PC-3 (cell line): ENCODE results near the gene AGO4. TPM values are rescaled to one million over a fixed set of nuclear protein-coding genes. Genes with fewer than 3 reads are reported as not detected.

Experiments used
- ATAC-seq: fragments of 200-7000 bp; cut with Tn5 transposase; 2 replicates; pipeline ENCODE4 v1.9.1; 2020; ENCODE audit warnings: mild to moderate bottlenecking, moderate library complexity
- BruUV-seq: library from RNA; stranded (reverse); fragments of 400-500 nt; replicated peaks from 2 replicates; lab custom pipeline; 2021; lab: Mats Ljungman, UMichigan
- CTCF ChIA-PET: fragments of 300-600 bp; sonication (Branson Sonifier 250); formaldehyde crosslinking; loops from one replicate; lab custom pipeline; 2022; ENCODE audit warnings: antibody characterized with exemption; lab: Charles Lee
- POLR2A ChIA-PET: fragments of 300-600 bp; sonication (Branson Sonifier 250); formaldehyde crosslinking; loops from one replicate; lab custom pipeline; 2022; ENCODE audit warnings: antibody characterized with exemption; ENCODE audit not compliant: unreplicated experiment; lab: Charles Lee
- DNase-seq: peaks from one replicate; pipeline ENCODE4 v3.0.0-alpha.2; 2015
- H2AFZ ChIP-seq: fragments of 300-600 bp; sonication (generic); 2 replicates; pipeline ENCODE4 v1.6.0; 2016; ENCODE audit warnings: antibody characterized with exemption, low read length
- H3F3A ChIP-seq: fragments of 300-600 bp; sonication (generic); one replicate; pipeline ENCODE4 v1.6.0; 2017; ENCODE audit warnings: antibody characterized with exemption, low read length, control low read depth, mild to moderate bottlenecking; ENCODE audit not compliant: unreplicated experiment
- H3K27ac ChIP-seq: fragments of 300-600 bp; sonication (generic); 2 replicates; pipeline ENCODE4 v1.5.1; 2016; ENCODE audit warnings: mild to moderate bottlenecking, low read length
- H3K27me3 ChIP-seq: fragments of 300-600 bp; sonication (generic); 2 replicates; pipeline ENCODE4 v1.6.1; 2016; ENCODE audit warnings: low read length, mixed read lengths
- H3K36me3 ChIP-seq: fragments of 300-600 bp; sonication (generic); 2 replicates; pipeline ENCODE4 v1.6.1; 2016; ENCODE audit warnings: low read depth, mixed run types, low read length, mixed read lengths
- H3K4me1 ChIP-seq: fragments of 300-600 bp; sonication (generic); 2 replicates; pipeline ENCODE4 v1.5.1; 2016; ENCODE audit warnings: low read length; ENCODE audit not compliant: insufficient read depth
- H3K4me2 ChIP-seq: fragments of 300-600 bp; sonication (generic); 2 replicates; pipeline ENCODE4 v1.6.0; 2016; ENCODE audit warnings: low read length
- H3K4me3 ChIP-seq: fragments of 300-600 bp; sonication (generic); 2 replicates; pipeline ENCODE4 v1.5.1; 2016; ENCODE audit warnings: mild to moderate bottlenecking, low read length, mixed read lengths
- H3K79me2 ChIP-seq: fragments of 300-600 bp; sonication (generic); 2 replicates; pipeline ENCODE4 v1.6.1; 2017; ENCODE audit warnings: low read length, mixed read lengths
- H3K9ac ChIP-seq: fragments of 300-600 bp; sonication (generic); 2 replicates; pipeline ENCODE4 v1.6.0; 2016; ENCODE audit warnings: mild to moderate bottlenecking, low read length
- H3K9me2 ChIP-seq: fragments of 300-600 bp; sonication (generic); replicated peaks from 2 replicates; pipeline ENCODE4 v1.6.1; 2016; ENCODE audit warnings: mixed run types, low read length, mixed read lengths
- H3K9me3 ChIP-seq: fragments of 300-600 bp; sonication (generic); 2 replicates; pipeline ENCODE4 v1.6.1; 2016; ENCODE audit warnings: low read length, mixed read lengths
- H4K20me1 ChIP-seq: fragments of 300-600 bp; sonication (generic); 2 replicates; pipeline ENCODE4 v1.6.1; 2016; ENCODE audit warnings: low read length, mixed read lengths
- CTCF ChIP-seq: fragments of 300-600 bp; sonication (generic); conservative IDR thresholded peaks from 2 replicates; pipeline ENCODE4 v1.5.1; 2017; ENCODE audit warnings: antibody characterized with exemption, low read depth, mild to moderate bottlenecking, low read length
- EZH2 ChIP-seq: fragments of 300-600 bp; sonication (generic); IDR thresholded peaks from one replicate; pipeline ENCODE4 v1.6.1; 2017; ENCODE audit warnings: antibody characterized with exemption, mild to moderate bottlenecking, low read length; ENCODE audit not compliant: unreplicated experiment
- EZH2phosphoT487 ChIP-seq: fragments of 300-600 bp; sonication (generic); IDR thresholded peaks from 2 replicates; pipeline ENCODE4 v1.6.1; 2018; ENCODE audit warnings: mild to moderate bottlenecking, antibody characterized with exemption, low read length, borderline replicate concordance
- intact Hi-C: fragments of 100-400 bp; cut with micrococcal nuclease; formaldehyde crosslinking; loops from 2 replicates; pipeline ENCODE4 v1.9.0; 2023
- total RNA-seq: library from RNA; depleted of rRNA; stranded (reverse); fragments of >200 nt; gene quantifications from 2 replicates; pipeline ENCODE4 v1.2.3, GENCODE V29; 2014

AGO4 gene
- total RNA-seq, 1 experiment from 2014 or later = 5.9 TPM

- DNase-seq (no peak), ATAC-seq (no peak)
- Histone ChIP-seq H3K79me2 (no peaks in the 10 kb centered on the region), H4K20me1 (no peaks in the 10 kb centered on the region), H3K4me1 (no peaks in the 10 kb centered on the region), H3K9me3 (no peaks in the 10 kb centered on the region), H3K4me3 (no peak overlapping the region), H3K9me2 (no peaks in the 10 kb centered on the region), H3K27ac (no peak overlapping the region), H3K36me3 (no peaks in the 10 kb centered on the region), H3F3A (no peaks in the 10 kb centered on the region), H2AFZ (no peak overlapping the region), H3K9ac (no peak overlapping the region), H3K4me2 (no peak overlapping the region), H3K27me3 (no peaks in the 10 kb centered on the region)
- POLR2A ChIA-PET = interaction anchor here (0.6 kb wide), 1 partner anchor 27 kb away, joined by 3 read pairs; no protein-coding TSS in a partner anchor
- TF ChIP-seq EZH2phosphoT487 = no peak
- no peak for TF ChIP-seq CTCF
- no peak for TF ChIP-seq EZH2
- BruUV-seq = no TSS peak
- intact Hi-C loops = no loop called here
- CTCF ChIA-PET = no interaction called here
These were observed 42.9 kb downstream of the AGO4 start for GRCh38 chr1:35850716-35851115.

GRCh38 chr1:35851132-35851869 lies 43.5 kb downstream of the AGO4 start:
- POLR2A ChIA-PET = interaction anchor here (0.6 kb wide), 1 partner anchor 26 kb away, joined by 3 read pairs; no protein-coding TSS in a partner anchor
- H3K36me3 ChIP-seq = no peaks in the 10 kb centered on the region
- no peaks in the 10 kb centered on the region for H3K9me2 ChIP-seq
- CTCF ChIA-PET = no interaction called here
- no TSS peak for BruUV-seq
- H3K9me3 ChIP-seq = no peaks in the 10 kb centered on the region
- no peaks in the 10 kb centered on the region for H3K27me3 ChIP-seq
- no peak overlapping the region for H3K9ac ChIP-seq
- intact Hi-C loops = no loop called here
- no peaks in the 10 kb centered on the region for H3K4me1 ChIP-seq
- no peak overlapping the region for H2AFZ ChIP-seq
- DNase-seq (no peak), ATAC-seq (no peak)
- H3K4me2 ChIP-seq = no peak overlapping the region
- H3K27ac ChIP-seq = no peak overlapping the region
- H3F3A ChIP-seq = no peaks in the 10 kb centered on the region
- H3K4me3 ChIP-seq = no peak overlapping the region
- no peaks in the 10 kb centered on the region for H4K20me1 ChIP-seq
- H3K79me2 ChIP-seq = no peaks in the 10 kb centered on the region
- no peak for TF ChIP-seq CTCF

- no peaks in the 10 kb centered on the region for H3K36me3 ChIP-seq
- no peaks in the 10 kb centered on the region for H3F3A ChIP-seq
- H3K4me1 ChIP-seq = no peaks in the 10 kb centered on the region
- no peaks in the 10 kb centered on the region for H3K79me2 ChIP-seq
- ATAC-seq (no peak), DNase-seq (no peak)
- POLR2A ChIA-PET = no interaction called here
- no peaks in the 10 kb centered on the region for H3K9me2 ChIP-seq
- BruUV-seq = no TSS peak
- no peaks in the 10 kb centered on the region for H3K27me3 ChIP-seq
- no peak overlapping the region for H2AFZ ChIP-seq
- H3K9ac ChIP-seq = no peak overlapping the region
- TF ChIP-seq EZH2 (no peak), EZH2phosphoT487 (no peak), CTCF (no peak)
- no peaks in the 10 kb centered on the region for H4K20me1 ChIP-seq
- no peaks in the 10 kb centered on the region for H3K9me3 ChIP-seq
- intact Hi-C loops = no loop called here
- no peak overlapping the region for H3K4me2 ChIP-seq
- CTCF ChIA-PET = no interaction called here
- no peak overlapping the region for H3K4me3 ChIP-seq
- no peak overlapping the region for H3K27ac ChIP-seq
These were observed 44.4 kb downstream of the AGO4 start for GRCh38 chr1:35852241-35852640.
